Hepatocyte (in vitro differentiated cells): ENCODE results near the gene PDCD7.

ENCODE experiments used
- CTCF ChIP-seq: fragments of 200-600 bp; sonication (generic); IDR thresholded peaks from 2 replicates; pipeline ENCODE4 v1.5.1; 2016; ENCODE audit warnings: antibody characterized with exemption, mild to moderate bottlenecking; ENCODE audit not compliant: poor library complexity
- EZH2 ChIP-seq: fragments of 200-600 bp; sonication (generic); IDR thresholded peaks from 2 replicates; pipeline ENCODE4 v1.6.1; 2016; ENCODE audit warnings: antibody characterized with exemption, mild to moderate bottlenecking, borderline replicate concordance
- EZH2phosphoT487 ChIP-seq: fragments of 200-600 bp; sonication (generic); IDR thresholded peaks from one replicate; pipeline ENCODE4 v1.6.1; 2018; ENCODE audit warnings: antibody characterized with exemption, mild to moderate bottlenecking, low read depth, moderate library complexity; ENCODE audit not compliant: unreplicated experiment, severe bottlenecking

- TF ChIP-seq CTCF (no peak), EZH2 (no peak), EZH2phosphoT487 (no peak)
These were observed 2.7 kb downstream of the PDCD7 start for GRCh38 chr15:65130941-65131340.
